ENCODE results near the gene MARCHF7.
A peak's percentile ranks its signal among the peaks of the same experiment; 100 is the strongest.
"Not testable (repeated sequence)": the region's sequence is repeated elsewhere in the genome, so short reads cannot be mapped to it uniquely, and the experiment has no call there.

Gene MARCHF7

GRCh38 chr2:159716857-159717256, 4.6 kb downstream of the MARCHF7 start:
- FAIRE-seq (no peak), DNase-seq (ENCODE audit: low spot score) (no peak)

- no peak for FAIRE-seq
- no peak for DNase-seq (ENCODE audit: low spot score)
Measured at GRCh38 chr2:159720676-159721075, 8.4 kb downstream of the MARCHF7 start.

- no peak for DNase-seq (ENCODE audit: low spot score)
- FAIRE-seq = no peak
Measured at GRCh38 chr2:159722580-159722979, 10.3 kb downstream of the MARCHF7 start.

GRCh38 chr2:159724795-159725572, 12.7 kb downstream of the MARCHF7 start:
- FAIRE-seq; DNase-seq (ENCODE audit: low spot score): not testable (repeated sequence)

- FAIRE-seq (no peak), DNase-seq (ENCODE audit: low spot score) (no peak)
Measured at GRCh38 chr2:159725713-159726112, 13.4 kb downstream of the MARCHF7 start.

- DNase-seq (ENCODE audit: low spot score) = no peak
- FAIRE-seq = no peak
Measured at GRCh38 chr2:159728629-159729028, 16.3 kb downstream of the MARCHF7 start.

- FAIRE-seq = no peak
Measured at GRCh38 chr2:159735648-159736047, 23.3 kb downstream of the MARCHF7 start.

GRCh38 chr2:159736048-159736447, 23.7 kb downstream of the MARCHF7 start:
- no peak for FAIRE-seq

More at GRCh38 chr2:159735648-159736047, 23.3 kb downstream of the MARCHF7 start:
- no peak for DNase-seq (ENCODE audit: low spot score)

GRCh38 chr2:159737292-159737916, 25.1 kb downstream of the MARCHF7 start:
- FAIRE-seq (no peak), DNase-seq (ENCODE audit: low spot score) (no peak)

More at GRCh38 chr2:159736048-159736447, 23.7 kb downstream of the MARCHF7 start:
- DNase-seq (ENCODE audit: low spot score) = no peak

GRCh38 chr2:159737917-159738296, 25.6 kb downstream of the MARCHF7 start:
- FAIRE-seq = no peak

GRCh38 chr2:159738509-159739390, 26.4 kb downstream of the MARCHF7 start:
- no peak for FAIRE-seq
- DNase-seq (ENCODE audit: low spot score) = no peak

More at GRCh38 chr2:159737917-159738296, 25.6 kb downstream of the MARCHF7 start:
- no peak for DNase-seq (ENCODE audit: low spot score)

GRCh38 chr2:159742846-159743245, 30.5 kb downstream of the MARCHF7 start:
- DNase-seq (ENCODE audit: low spot score) (no peak), FAIRE-seq (no peak)

GRCh38 chr2:159744363-159744762, 32.1 kb downstream of the MARCHF7 start:
- no peak for FAIRE-seq
- no peak for DNase-seq (ENCODE audit: low spot score)

- not testable (repeated sequence) for DNase-seq (ENCODE audit: low spot score); FAIRE-seq
Measured at GRCh38 chr2:159745237-159745636, 32.9 kb downstream of the MARCHF7 start.

GRCh38 chr2:159748089-159748488, 35.8 kb downstream of the MARCHF7 start:
- FAIRE-seq = no peak
- no peak for DNase-seq (ENCODE audit: low spot score)

- no peak for FAIRE-seq
- no peak for DNase-seq (ENCODE audit: low spot score)
Measured at GRCh38 chr2:159750873-159751272, 38.6 kb downstream of the MARCHF7 start.

GRCh38 chr2:159753797-159754196, 41.5 kb downstream of the MARCHF7 start:
- no peak for DNase-seq (ENCODE audit: low spot score)

GRCh38 chr2:159755014-159755413, 42.7 kb downstream of the MARCHF7 start:
- DNase-seq (ENCODE audit: low spot score) (no peak), FAIRE-seq (no peak)

More at GRCh38 chr2:159753797-159754196, 41.5 kb downstream of the MARCHF7 start:
- FAIRE-seq = no peak

GRCh38 chr2:159755788-159756187, 43.5 kb downstream of the MARCHF7 start:
- FAIRE-seq = no peak
- peak; percentile 42 for DNase-seq (ENCODE audit: low spot score)

- no peak for FAIRE-seq
- DNase-seq (ENCODE audit: low spot score) = no peak
Measured at GRCh38 chr2:159758239-159758638, 45.9 kb downstream of the MARCHF7 start.

- FAIRE-seq (no peak), DNase-seq (ENCODE audit: low spot score) (no peak)
Measured at GRCh38 chr2:159758686-159759085, 46.4 kb downstream of the MARCHF7 start.

- FAIRE-seq (no peak), DNase-seq (ENCODE audit: low spot score) (no peak)
Measured at GRCh38 chr2:159759577-159759976, 47.3 kb downstream of the MARCHF7 start.
